Heart left ventricle (tissue), 16 donors: Measurements from ENCODE around the gene TUBGCP5. TPM values are rescaled to one million over a fixed set of nuclear protein-coding genes. Genes with fewer than 3 reads are reported as not detected.

Experiments used
- ATAC-seq, 4 donors: fragments of 200-7000 bp; cut with Tn5 transposase; one replicate each; pipeline ENCODE4 v1.9.1; 2020 to 2022; ENCODE audit warnings: moderate library complexity in 4 of 4, mild to moderate bottlenecking in 3 of 4, moderate number of reproducible peaks in 1 of 4
- DNase-seq, 5 donors: peaks; one replicate each; pipeline ENCODE4 v3.0.0-alpha.2; 2020
- H3K27ac ChIP-seq, 12 donors: fragments of 200-600 bp; sonication (generic) in 4 of 12; one replicate each; pipeline versions ENCODE4 v1.5.0 to v1.8.0; 2016 to 2022; ENCODE audit warnings: mild to moderate bottlenecking in 2 of 12
- H3K27me3 ChIP-seq, 9 donors: fragments of 200-600 bp; sonication (generic) in 2 of 9; one replicate each; pipeline versions ENCODE4 v1.5.1 to v1.8.0; 2016 to 2022; ENCODE audit warnings: mild to moderate bottlenecking in 3 of 9
- H3K36me3 ChIP-seq, 9 donors: fragments of 200-600 bp; sonication (generic) in 2 of 9; one replicate each; pipeline versions ENCODE4 v1.5.0 to v1.8.0; 2018 to 2022; ENCODE audit warnings: mild to moderate bottlenecking in 2 of 9
- H3K4me1 ChIP-seq, 12 donors: fragments of 200-600 bp; sonication (generic) in 4 of 12; one replicate each; pipeline versions ENCODE4 v1.5.0 to v1.8.0; 2016 to 2022; ENCODE audit warnings: mild to moderate bottlenecking in 3 of 12
- H3K4me3 ChIP-seq, 12 donors: fragments of 200-600 bp; sonication (generic) in 4 of 12; one replicate each; pipeline versions ENCODE4 v1.5.0 to v1.8.0; 2017 to 2022; ENCODE audit warnings: mild to moderate bottlenecking in 9 of 12, moderate library complexity in 4 of 12
- H3K9me3 ChIP-seq, 12 donors: fragments of 200-600 bp; sonication (generic) in 4 of 12; one replicate each; pipeline versions ENCODE4 v1.5.0 to v1.8.0; 2016 to 2022; ENCODE audit warnings: mild to moderate bottlenecking in 1 of 12
- POLR2A ChIP-seq, 2 donors: fragments of 450-650 bp; IDR thresholded peaks; one replicate each; pipeline ENCODE4 v1.6.1; 2017; ENCODE audit warnings: antibody characterized with exemption in 2 of 2, mild to moderate bottlenecking in 2 of 2, moderate library complexity in 2 of 2
- WGBS, 4 donors: extraction: QIAGEN DNeasy Blood & Tissue Kit in 2 of 4; methylation state at CpG; one replicate each; pipeline versions ENCODE4 v1.1.5 to v1.1.7; 2013 to 2018; 5-methylcytosine and 5-hydroxymethylcytosine counted together
- intact Hi-C, 10 donors: fragments of 100-400 bp; cut with DNase I; formaldehyde crosslinking; loops; one replicate each; pipeline versions ENCODE4 v1.11.1 to v1.14.2; 2022
- polyA plus RNA-seq, 2 donors: library from polyadenylated mRNA; stranded (reverse); fragments of 200-250 nt; gene quantifications; one replicate each; pipeline ENCODE4 v1.2.3, GENCODE V29; 2013
- total RNA-seq, 9 donors: library from RNA; depleted of rRNA in 2 of 9; stranded (reverse); fragments of >200 nt in 2 of 9; fragmentation: NEBNext Ultra II Directional in 3 of 9; extraction: Animal tissue kit (Norgen Biotek cat#: 25700) in 3 of 9; gene quantifications; one replicate each; pipeline versions ENCODE4 v1.1.0 to v1.2.4, GENCODE V29; 2016 to 2023
- TF ChIP-seq, protein P1 (sequence below), 12 donors: fragments of 200-600 bp; sonication (generic) in 4 of 12; IDR thresholded peaks; one replicate each; pipeline versions ENCODE4 v1.5.0 to v1.8.0; 2018 to 2022; ENCODE audit warnings: antibody characterized with exemption in 12 of 12, mild to moderate bottlenecking in 5 of 12
- donor health status: ischemic (EF 13 %, LVEDD 7.1; RV severe dilation, severe dysfunction).
- donor health status: healthy with polysubstance abuse.
- donor health status: DM: no; HTN: yes; CAD: no.
- donor health status: DM: no; HTN: no; CAD: no.
- donor health status: ischemic (EF 25% LVEDD 6.9; RV normal size, moderate dysfunction).
- donor health status: ischemic (EF 25% LVEDD 5.7; RV mildly dilated, moderate dysfunction).
- donor health status: healthy.
- donor health status: DM: yes; HTN: yes; CAD: no.
- donor health status: ischemic (EF 35%, LVEDD 5.7; RV mildly dilated, moderate dysfunction).
- donor health status: nonischemic (EF 11% LVEDD 7.7; RV severe dilation, severe dysfunction).
- donor health status: DM: yes; HTN: yes; CAD: no.
- donor health status: PGD.
- donor health status: ischemic (EF 29% LVEDD 5.4; RV normal size, mild dysfunction).
- donor health status: nonischemic (EF 23%, LVEDD 6.1; RV moderate dilation, normal function).

Gene TUBGCP5
- total and polyA plus RNA-seq, 11 donors: 4.7 to 14.7 (median 13.0) TPM

DNA sequence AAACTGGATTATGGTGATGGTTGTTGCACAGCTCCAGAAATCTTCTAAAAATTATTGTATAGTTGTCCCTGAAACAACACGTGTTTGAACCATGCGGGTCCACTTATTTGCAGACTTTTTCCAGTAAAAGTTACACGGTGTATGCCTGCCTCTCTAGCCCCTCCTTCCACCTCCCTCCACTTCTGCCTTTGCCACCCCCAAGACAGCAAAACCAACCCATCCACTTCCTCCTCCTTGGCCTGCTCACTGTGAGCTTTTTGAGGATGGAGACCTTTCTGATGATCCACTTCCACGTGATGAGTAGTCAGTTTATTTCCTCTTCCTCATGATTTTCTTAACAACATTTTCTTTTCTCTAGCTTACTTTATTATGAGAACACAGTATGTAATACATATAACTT lies 64.6 kb downstream of the TUBGCP5 start:
- ATAC-seq: peak in 3 of 4 donors; percentile 22 to 57 (median 38)
- DNase-seq: no peak
- Histone ChIP-seq H3K9me3 (peaks cover 0 to 12% (median 0%) of the 10 kb centered on the region in 12 donors), H3K27ac (peak overlapping the region in 1 of 12 donors; percentile 74), H3K4me3 (no peak overlapping the region), H3K36me3 (no peaks in the 10 kb centered on the region), H3K4me1 (peaks cover 0 to 56% (median 8%) of the 10 kb centered on the region in 12 donors), H3K27me3 (no peaks in the 10 kb centered on the region)
- 54 to 78% (median 72%) methylated on average over 4 of the region's 4 CpGs for WGBS, 4 donors
- TF ChIP-seq, protein P1, sequence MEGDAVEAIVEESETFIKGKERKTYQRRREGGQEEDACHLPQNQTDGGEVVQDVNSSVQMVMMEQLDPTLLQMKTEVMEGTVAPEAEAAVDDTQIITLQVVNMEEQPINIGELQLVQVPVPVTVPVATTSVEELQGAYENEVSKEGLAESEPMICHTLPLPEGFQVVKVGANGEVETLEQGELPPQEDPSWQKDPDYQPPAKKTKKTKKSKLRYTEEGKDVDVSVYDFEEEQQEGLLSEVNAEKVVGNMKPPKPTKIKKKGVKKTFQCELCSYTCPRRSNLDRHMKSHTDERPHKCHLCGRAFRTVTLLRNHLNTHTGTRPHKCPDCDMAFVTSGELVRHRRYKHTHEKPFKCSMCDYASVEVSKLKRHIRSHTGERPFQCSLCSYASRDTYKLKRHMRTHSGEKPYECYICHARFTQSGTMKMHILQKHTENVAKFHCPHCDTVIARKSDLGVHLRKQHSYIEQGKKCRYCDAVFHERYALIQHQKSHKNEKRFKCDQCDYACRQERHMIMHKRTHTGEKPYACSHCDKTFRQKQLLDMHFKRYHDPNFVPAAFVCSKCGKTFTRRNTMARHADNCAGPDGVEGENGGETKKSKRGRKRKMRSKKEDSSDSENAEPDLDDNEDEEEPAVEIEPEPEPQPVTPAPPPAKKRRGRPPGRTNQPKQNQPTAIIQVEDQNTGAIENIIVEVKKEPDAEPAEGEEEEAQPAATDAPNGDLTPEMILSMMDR (IDR thresholded peaks at IDR 0.05): no peak
- TF ChIP-seq POLR2A (IDR thresholded peaks at IDR 0.05): no peak
- intact Hi-C loops: loop anchor here in 2 of 10 donors (5.0 kb wide), 1 partner anchor 32 kb away; no protein-coding TSS in a partner anchor

DNA sequence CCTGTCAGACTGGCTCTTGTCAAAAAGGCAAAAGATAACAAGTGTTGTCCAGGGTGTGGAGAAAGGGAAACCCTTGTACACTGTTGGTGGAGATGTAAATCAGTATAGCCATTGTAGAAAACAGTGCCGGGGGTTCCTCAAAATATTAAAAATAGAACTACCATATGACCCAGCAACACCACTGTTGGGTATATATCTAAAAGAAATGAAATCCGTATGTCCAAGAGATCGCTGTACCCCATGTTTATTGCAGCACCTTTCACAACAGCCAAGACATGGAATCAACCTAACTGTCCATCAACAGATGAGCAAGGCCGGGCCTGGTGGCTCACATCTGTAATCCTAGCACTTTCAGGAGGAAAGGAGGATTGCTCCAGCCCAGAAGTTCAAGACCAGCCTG lies 65.4 kb downstream of the TUBGCP5 start:
- no peak for DNase-seq
- Histone ChIP-seq H3K4me1 (peaks cover 0 to 57% (median 11%) of the 10 kb centered on the region in 12 donors), H3K9me3 (peaks cover 0 to 18% (median 0%) of the 10 kb centered on the region in 12 donors), H3K4me3 (no peak overlapping the region), H3K36me3 (no peaks in the 10 kb centered on the region), H3K27ac (peak overlapping the region in 1 of 12 donors; percentile 73), H3K27me3 (no peaks in the 10 kb centered on the region)
- 70 to 77% (median 72%) methylated on average over 4 of the region's 4 CpGs for WGBS, 4 donors
- intact Hi-C loops: no loop called here
- ATAC-seq: no peak
- TF ChIP-seq, protein P1 (IDR thresholded peaks at IDR 0.05): no peak
- TF ChIP-seq POLR2A (IDR thresholded peaks at IDR 0.05): no peak

DNA sequence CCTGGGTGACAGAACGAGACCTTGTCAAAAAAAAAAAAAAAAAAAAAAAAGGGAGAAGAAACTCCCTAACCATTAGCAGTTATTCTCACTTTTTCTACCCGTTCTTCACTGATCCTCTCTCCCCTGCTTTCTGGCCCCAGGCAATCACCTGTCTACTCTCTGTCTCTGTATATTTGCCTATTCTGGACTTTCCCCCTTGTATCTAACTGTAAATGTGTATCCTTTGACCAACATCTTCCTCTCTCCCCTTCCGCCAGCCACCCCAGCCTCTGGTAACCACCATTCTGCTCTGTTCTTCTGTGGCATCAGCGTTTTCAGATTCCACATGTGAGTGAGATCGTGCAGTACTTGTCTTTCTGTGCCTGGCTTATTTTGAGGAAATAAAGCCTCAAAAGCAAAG lies 66.1 kb downstream of the TUBGCP5 start:
- TF ChIP-seq, protein P1 (IDR thresholded peaks at IDR 0.05): no peak
- no peak for TF ChIP-seq POLR2A (IDR thresholded peaks at IDR 0.05)
- 65 to 74% (median 72%) methylated on average over 5 of the region's 5 CpGs for WGBS, 4 donors
- ATAC-seq (peak in 2 of 4 donors; percentile 40 to 46), DNase-seq (no peak)
- intact Hi-C loops: no loop called here
- H3K36me3 ChIP-seq: no peaks in the 10 kb centered on the region
- H3K4me3 ChIP-seq: no peak overlapping the region
- H3K27me3 ChIP-seq: no peaks in the 10 kb centered on the region
- H3K27ac ChIP-seq: peak overlapping the region in 1 of 12 donors; percentile 73
- H3K4me1 ChIP-seq: peaks cover under 1 to 57% (median 9%) of the 10 kb centered on the region in 12 donors
- peaks cover 0 to 18% (median 0%) of the 10 kb centered on the region in 12 donors for H3K9me3 ChIP-seq

DNA sequence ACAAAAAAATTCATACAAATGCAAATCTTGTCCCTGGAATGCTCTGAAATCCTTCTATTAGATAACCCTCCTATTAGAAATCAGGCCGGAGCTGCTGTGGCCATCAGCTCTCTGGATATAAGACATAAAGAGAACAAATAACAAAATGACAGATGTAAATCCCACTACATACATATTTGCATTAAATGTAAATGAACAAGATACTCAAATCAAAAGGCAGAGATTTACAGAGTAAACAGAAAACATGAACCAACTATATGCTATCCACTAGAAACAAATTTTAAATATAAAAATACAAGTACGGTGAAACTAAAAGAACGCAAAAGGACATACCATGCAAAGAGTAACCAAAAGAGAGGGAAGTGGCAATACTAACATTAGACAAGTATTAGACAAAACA lies 69.9 kb downstream of the TUBGCP5 start:
- peaks cover 0 to 3% (median 0%) of the 10 kb centered on the region in 9 donors for H3K36me3 ChIP-seq
- ATAC-seq: no peak
- H3K9me3 ChIP-seq: peaks cover 0 to 18% (median 0%) of the 10 kb centered on the region in 12 donors
- no peak for TF ChIP-seq POLR2A (IDR thresholded peaks at IDR 0.05)
- TF ChIP-seq, protein P1 (IDR thresholded peaks at IDR 0.05): no peak
- H3K27ac ChIP-seq: no peak overlapping the region
- no peak for DNase-seq
- peaks cover 5 to 66% (median 14%) of the 10 kb centered on the region in 12 donors for H3K4me1 ChIP-seq
- 96 to 98% (median 97%) methylated on average over 3 of the region's 3 CpGs for WGBS, 4 donors
- intact Hi-C loops: no loop called here
- no peaks in the 10 kb centered on the region for H3K27me3 ChIP-seq
- no peak overlapping the region for H3K4me3 ChIP-seq
